ENCODE data around the gene ETDB.
A peak's percentile ranks its signal among the peaks of the same experiment; 100 is the strongest.

The ETDB gene

GRCh38 chrX:135094726-135095125 lies 25.6 kb downstream of the ETDB start:
- no peak for TF ChIP-seq CTCF (IDR thresholded peaks at IDR 0.05)

DNA sequence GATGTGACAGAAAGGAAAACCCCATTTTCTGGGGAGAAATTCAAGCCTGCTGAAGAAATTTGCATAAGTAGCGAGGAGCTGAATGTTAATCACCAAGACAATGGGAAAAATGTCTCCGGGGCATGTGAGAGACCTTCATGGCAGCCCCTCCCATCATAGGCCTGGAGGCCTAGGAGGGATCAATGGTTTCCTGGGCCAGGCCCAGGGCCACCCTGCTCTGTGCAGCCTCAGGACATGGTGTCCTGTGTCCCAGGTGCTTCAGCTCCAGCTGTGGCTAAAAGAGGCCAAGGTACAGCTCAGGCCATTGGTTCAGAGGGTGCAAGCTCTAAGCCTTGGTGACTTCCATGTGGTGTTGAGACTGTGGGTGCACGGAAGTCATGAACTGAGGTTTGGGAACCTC lies 31.2 kb downstream of the ETDB start:
- TF ChIP-seq CTCF (IDR thresholded peaks at IDR 0.05) = no peak

GRCh38 chrX:135087867-135088266 lies 32.5 kb downstream of the ETDB start:
- no peak for TF ChIP-seq CTCF (IDR thresholded peaks at IDR 0.05)

GRCh38 chrX:135086197-135086854 lies 34.0 kb downstream of the ETDB start:
- peak; percentile 56 for TF ChIP-seq CTCF (IDR thresholded peaks at IDR 0.05)

DNA sequence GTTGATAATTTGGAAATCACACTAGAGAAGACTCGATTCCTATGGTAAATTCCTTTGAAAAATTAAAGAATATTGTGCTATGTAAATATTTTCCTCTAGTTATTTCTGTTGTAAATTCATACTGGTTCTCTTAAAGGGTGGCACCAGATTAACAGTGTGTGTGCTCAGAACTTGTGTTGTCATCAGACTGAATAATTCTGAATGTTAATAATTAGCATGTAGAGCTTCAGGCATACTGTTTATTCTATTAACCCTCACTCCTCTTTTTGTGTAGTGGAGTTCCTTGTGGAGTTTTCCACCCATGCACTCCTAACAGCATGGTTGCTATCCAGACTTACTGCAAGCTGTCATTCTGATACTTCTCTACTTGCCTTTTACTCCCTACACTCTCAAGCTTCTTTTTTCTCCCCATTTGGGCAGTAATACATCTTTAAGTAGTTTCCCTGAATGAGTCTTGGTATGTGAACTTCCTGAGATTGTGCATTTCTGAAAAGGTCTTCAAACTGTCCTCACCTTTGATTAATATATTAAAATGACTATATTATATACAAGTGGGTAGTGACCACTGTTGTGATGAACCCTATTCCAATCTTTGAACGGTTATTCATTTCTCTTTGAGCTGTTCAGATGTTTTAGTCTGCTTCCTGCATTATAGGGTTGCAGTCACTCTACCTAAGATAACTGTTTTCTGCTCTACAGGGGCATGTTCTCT lies 38.5 kb downstream of the ETDB start:
- no peak for TF ChIP-seq CTCF (IDR thresholded peaks at IDR 0.05)
